ENCODE data around the gene HYLS1. TPM values are rescaled to one million over a fixed set of nuclear protein-coding genes. Genes with fewer than 3 reads are reported as not detected.

Gene HYLS1
- total RNA-seq, 1 experiment from 2014 or later, result 8.6 TPM

DNA sequence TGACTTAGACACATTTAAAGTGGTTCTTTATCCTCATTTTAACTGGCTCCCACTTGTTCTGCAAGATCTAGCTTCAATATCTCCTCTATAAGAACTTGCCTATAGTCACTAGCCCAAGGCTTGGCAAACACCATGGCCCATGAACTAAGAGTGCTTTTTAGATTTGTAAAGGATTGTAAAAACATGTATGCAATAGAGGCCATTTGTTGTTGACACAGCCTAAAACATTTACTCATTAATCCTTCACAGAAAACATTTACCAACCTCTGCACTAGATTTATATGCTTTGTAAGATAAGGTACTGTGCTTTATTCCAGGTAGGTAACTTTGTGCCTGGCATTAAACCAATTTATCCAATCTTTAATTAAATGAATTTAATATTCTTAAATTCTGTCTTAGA is 5.5 kb downstream of the HYLS1 start:
- Histone ChIP-seq H2BK12ac (ENCODE audit: insufficient read length, low read depth, low read length) (no peak overlapping the region), H3K56ac (ENCODE audit: insufficient read length, low read depth, low read length) (no peak overlapping the region), H3K18ac (ENCODE audit: insufficient read length, low read depth, low read length) (no peak overlapping the region), H2AK5ac (ENCODE audit: insufficient read length, low read length) (no peak overlapping the region), H4K91ac (ENCODE audit: insufficient read length, low read depth, low read length) (no peak overlapping the region), H3K4ac (ENCODE audit: low read depth, low read length) (no peak overlapping the region), H3K14ac (ENCODE audit: insufficient read depth, low read length) (no peak overlapping the region), H3K27ac (ENCODE audit: insufficient read length, low read depth, low read length) (no peak overlapping the region), H2BK20ac (ENCODE audit: low read depth, low read length, poor library complexity, severe bottlenecking) (no peak overlapping the region), H4K5ac (ENCODE audit: insufficient read length, low read depth, low read length) (no peak overlapping the region), H3K27me3 (ENCODE audit: insufficient read depth, low read length) (no peaks in the 10 kb centered on the region), H3K9me3 (ENCODE audit: control insufficient read depth, low read depth, low read length) (no peaks in the 10 kb centered on the region), H4K20me1 (ENCODE audit: control insufficient read depth, insufficient read depth, insufficient read length) (no peaks in the 10 kb centered on the region), H2BK120ac (ENCODE audit: low read depth, low read length, poor library complexity, severe bottlenecking) (no peak overlapping the region), H2BK15ac (ENCODE audit: low read depth, low read length) (no peak overlapping the region), H3K79me2 (ENCODE audit: insufficient read depth, low read length) (peaks cover 4% of the 10 kb centered on the region; the same call in 1 of the 2 replicates), H3K9ac (ENCODE audit: extremely low read depth, insufficient read length, low read length) (no peak overlapping the region), H2AFZ (ENCODE audit: low read length) (no peak overlapping the region), H4K8ac (replicated peaks; ENCODE audit: insufficient read length, low read depth, low read length) (no peak overlapping the region), H3K79me1 (ENCODE audit: insufficient read depth, low read depth, low read length, poor library complexity, severe bottlenecking) (no peaks in the 10 kb centered on the region), H3K4me1 (ENCODE audit: insufficient read depth, low read length) (no peaks in the 10 kb centered on the region), H3K23ac (ENCODE audit: insufficient read length, low read depth, low read length) (no peak overlapping the region), H2BK5ac (ENCODE audit: insufficient read length, low read length) (no peak overlapping the region), H3T11ph (ENCODE audit: low read length) (no peak overlapping the region), H3K4me2 (ENCODE audit: insufficient read depth, insufficient read length, low read length) (no peak overlapping the region), H3K23me2 (ENCODE audit: insufficient read length, low read depth, low read length, poor library complexity, severe bottlenecking) (peaks cover 4% of the 10 kb centered on the region)
- Mint-ChIP-seq H3K27ac (no peak overlapping the region), H3K27me3 (ENCODE audit: low read depth) (no peaks in the 10 kb centered on the region), H3K9me3 (no peaks in the 10 kb centered on the region), H3K4me3 (no peak overlapping the region), H3K4me1 (peaks cover 3% of the 10 kb centered on the region in 2 experiments; a peak in 2 of 4 replicates), H3K36me3 (ENCODE audit: insufficient read depth in 1 of 3, low read depth in 3 of 3) (peaks cover 15 to 26% (median 24%) of the 10 kb centered on the region in 3 experiments; a peak in 6 of 7 replicates)
- DNase-seq, result no peak
- TF ChIP-seq, protein P1, sequence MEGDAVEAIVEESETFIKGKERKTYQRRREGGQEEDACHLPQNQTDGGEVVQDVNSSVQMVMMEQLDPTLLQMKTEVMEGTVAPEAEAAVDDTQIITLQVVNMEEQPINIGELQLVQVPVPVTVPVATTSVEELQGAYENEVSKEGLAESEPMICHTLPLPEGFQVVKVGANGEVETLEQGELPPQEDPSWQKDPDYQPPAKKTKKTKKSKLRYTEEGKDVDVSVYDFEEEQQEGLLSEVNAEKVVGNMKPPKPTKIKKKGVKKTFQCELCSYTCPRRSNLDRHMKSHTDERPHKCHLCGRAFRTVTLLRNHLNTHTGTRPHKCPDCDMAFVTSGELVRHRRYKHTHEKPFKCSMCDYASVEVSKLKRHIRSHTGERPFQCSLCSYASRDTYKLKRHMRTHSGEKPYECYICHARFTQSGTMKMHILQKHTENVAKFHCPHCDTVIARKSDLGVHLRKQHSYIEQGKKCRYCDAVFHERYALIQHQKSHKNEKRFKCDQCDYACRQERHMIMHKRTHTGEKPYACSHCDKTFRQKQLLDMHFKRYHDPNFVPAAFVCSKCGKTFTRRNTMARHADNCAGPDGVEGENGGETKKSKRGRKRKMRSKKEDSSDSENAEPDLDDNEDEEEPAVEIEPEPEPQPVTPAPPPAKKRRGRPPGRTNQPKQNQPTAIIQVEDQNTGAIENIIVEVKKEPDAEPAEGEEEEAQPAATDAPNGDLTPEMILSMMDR (conservative IDR thresholded peaks at IDR 0.05), result no peak

Data from H9 (cell line).